ENCODE data around the gene SOX2.

SOX2 gene

GRCh38 chr3:181741417-181741816, 29.7 kb downstream of the SOX2 start:
- H3K9me2 ChIP-seq (replicated peaks; ENCODE audit: low read depth, low read length): no peaks in the 10 kb centered on the region
- no peak overlapping the region for H2AFZ ChIP-seq (ENCODE audit: low read length)
- H3F3A ChIP-seq (ENCODE audit: low read depth): no peaks in the 10 kb centered on the region
- no peaks in the 10 kb centered on the region for H3K4me1 ChIP-seq (ENCODE audit: insufficient read depth, low read length, poor library complexity, severe bottlenecking)
- H3K36me3 ChIP-seq (ENCODE audit: insufficient read depth, low read length): no peaks in the 10 kb centered on the region
- no peak for TF ChIP-seq CTCF (conservative IDR thresholded peaks at IDR 0.05; ENCODE audit: low read length)
- no peak for TF ChIP-seq EZH2phosphoT487 (IDR thresholded peaks at IDR 0.05; ENCODE audit: borderline replicate concordance)
- no peaks in the 10 kb centered on the region for H4K20me1 ChIP-seq (ENCODE audit: insufficient read depth, low read length, poor library complexity, severe bottlenecking)
- H3K9me3 ChIP-seq (ENCODE audit: insufficient read depth, low read depth, low read length): no peaks in the 10 kb centered on the region
- H3K79me2 ChIP-seq (ENCODE audit: insufficient read depth, low read length): no peaks in the 10 kb centered on the region
- H3K4me2 ChIP-seq (ENCODE audit: low read depth, low read length, poor library complexity, severe bottlenecking): no peak overlapping the region
- H3K27me3 ChIP-seq (ENCODE audit: insufficient read depth, low read length, poor library complexity, severe bottlenecking): no peaks in the 10 kb centered on the region
- H3K9ac ChIP-seq (ENCODE audit: low read depth, low read length, poor library complexity, severe bottlenecking): no peak overlapping the region
- no peak overlapping the region for H3K4me3 ChIP-seq (ENCODE audit: low read length, poor library complexity, severe bottlenecking)

GRCh38 chr3:181752202-181752671, 40.5 kb downstream of the SOX2 start:
- H3K4me1 ChIP-seq (ENCODE audit: insufficient read depth, low read length, poor library complexity, severe bottlenecking): no peaks in the 10 kb centered on the region
- no peak for TF ChIP-seq CTCF (conservative IDR thresholded peaks at IDR 0.05; ENCODE audit: low read length)

GRCh38 chr3:181753391-181753790, 41.7 kb downstream of the SOX2 start:
- H3K4me3 ChIP-seq (ENCODE audit: low read length, poor library complexity, severe bottlenecking): no peak overlapping the region
- no peaks in the 10 kb centered on the region for H3F3A ChIP-seq (ENCODE audit: low read depth)
- no peaks in the 10 kb centered on the region for H3K36me3 ChIP-seq (ENCODE audit: insufficient read depth, low read length)
- no peaks in the 10 kb centered on the region for H3K27me3 ChIP-seq (ENCODE audit: insufficient read depth, low read length, poor library complexity, severe bottlenecking)
- H4K20me1 ChIP-seq (ENCODE audit: insufficient read depth, low read length, poor library complexity, severe bottlenecking): no peaks in the 10 kb centered on the region
- H3K79me2 ChIP-seq (ENCODE audit: insufficient read depth, low read length): no peaks in the 10 kb centered on the region
- H3K4me2 ChIP-seq (ENCODE audit: low read depth, low read length, poor library complexity, severe bottlenecking): no peak overlapping the region
- H2AFZ ChIP-seq (ENCODE audit: low read length): no peak overlapping the region
- H3K9ac ChIP-seq (ENCODE audit: low read depth, low read length, poor library complexity, severe bottlenecking): no peak overlapping the region
- TF ChIP-seq EZH2phosphoT487 (IDR thresholded peaks at IDR 0.05; ENCODE audit: borderline replicate concordance): no peak
- TF ChIP-seq CTCF (conservative IDR thresholded peaks at IDR 0.05; ENCODE audit: low read length): no peak
- H3K9me3 ChIP-seq (ENCODE audit: insufficient read depth, low read depth, low read length): no peaks in the 10 kb centered on the region
- H3K4me1 ChIP-seq (ENCODE audit: insufficient read depth, low read length, poor library complexity, severe bottlenecking): no peaks in the 10 kb centered on the region
- H3K9me2 ChIP-seq (replicated peaks; ENCODE audit: low read depth, low read length): no peaks in the 10 kb centered on the region

More at GRCh38 chr3:181752202-181752671, 40.5 kb downstream of the SOX2 start:
- H3K4me2 ChIP-seq (ENCODE audit: low read depth, low read length, poor library complexity, severe bottlenecking): no peak overlapping the region
- H3K9ac ChIP-seq (ENCODE audit: low read depth, low read length, poor library complexity, severe bottlenecking): no peak overlapping the region
- H2AFZ ChIP-seq (ENCODE audit: low read length): no peak overlapping the region
- no peaks in the 10 kb centered on the region for H3F3A ChIP-seq (ENCODE audit: low read depth)
- H3K9me3 ChIP-seq (ENCODE audit: insufficient read depth, low read depth, low read length): no peaks in the 10 kb centered on the region
- H3K27me3 ChIP-seq (ENCODE audit: insufficient read depth, low read length, poor library complexity, severe bottlenecking): no peaks in the 10 kb centered on the region
- H3K4me3 ChIP-seq (ENCODE audit: low read length, poor library complexity, severe bottlenecking): no peak overlapping the region
- no peaks in the 10 kb centered on the region for H3K79me2 ChIP-seq (ENCODE audit: insufficient read depth, low read length)
- no peaks in the 10 kb centered on the region for H4K20me1 ChIP-seq (ENCODE audit: insufficient read depth, low read length, poor library complexity, severe bottlenecking)
- H3K36me3 ChIP-seq (ENCODE audit: insufficient read depth, low read length): no peaks in the 10 kb centered on the region
- no peaks in the 10 kb centered on the region for H3K9me2 ChIP-seq (replicated peaks; ENCODE audit: low read depth, low read length)

Measured in Loucy (cell line).